Measurements from ENCODE around the gene ROGDI. TPM values are rescaled to one million over a fixed set of nuclear protein-coding genes. Genes with fewer than 3 reads are reported as not detected.

ROGDI gene
- total and polyA plus RNA-seq, 9 of the 15 experiments (the other 6 are each of a cell fraction or from before 2014, with no cell fraction given) = 0.97 to 37.3 (median 16.5) TPM

GRCh38 chr16:4800290-4801041 lies 2.0 kb downstream of the ROGDI start (continued):
- peak; percentile 48; the same call in 1 of the 2 replicates for TF ChIP-seq ZBTB40 (IDR thresholded peaks at IDR 0.05)
- no peak for TF ChIP-seq ZBTB40 (CRISPR knock-in tag; IDR thresholded peaks at IDR 0.05)
- no peak for TF ChIP-seq TAL1 (IDR thresholded peaks at IDR 0.05)
- TF ChIP-seq ETV6 (IDR thresholded peaks at IDR 0.05; ENCODE audit: borderline replicate concordance in 1 of 2, low read depth in 2 of 2, low read length in 1 of 2) = no peak
- TF ChIP-seq ETV6 (CRISPR knock-in tag; IDR thresholded peaks at IDR 0.05; ENCODE audit: borderline replicate concordance) = no peak
- no peak for TF ChIP-seq PBX2 (CRISPR knock-in tag; IDR thresholded peaks at IDR 0.05; ENCODE audit: low read depth)
- no peak for TF ChIP-seq PBX2 (tag; conservative IDR thresholded peaks at IDR 0.05; ENCODE audit: low read depth)
- no peak for TF ChIP-seq FOXM1 (IDR thresholded peaks at IDR 0.05; ENCODE audit: low read depth)
- TF ChIP-seq FOXM1 (CRISPR knock-in tag; IDR thresholded peaks at IDR 0.05; ENCODE audit: low read depth) = no peak
- TF ChIP-seq ATF2 (CRISPR knock-in tag; IDR thresholded peaks at IDR 0.05) = no peak
- TF ChIP-seq NR2C2 (CRISPR knock-in tag; IDR thresholded peaks at IDR 0.05) = no peak
- peak; percentile 80 for TF ChIP-seq NR2C2 (tag; IDR thresholded peaks at IDR 0.05)

All from K562 (cell line).